Bronchial epithelial cell (primary cell): ENCODE measurements around the gene EMP3. TPM values are rescaled to one million over a fixed set of nuclear protein-coding genes. Genes with fewer than 3 reads are reported as not detected.

ENCODE experiments used
- DNase-seq: peaks from one replicate; pipeline ENCODE4 v3.0.0-alpha.2; 2010; ENCODE audit warnings: low read depth
- FAIRE-seq: peaks from 2 replicates; lab custom pipeline; 2011; peaks lifted over from hg19 to GRCh38; lab: Jason Lieb, UNC
- H3K27me3 ChIP-seq: 2 replicates; pipeline ENCODE4 v1.5.1; 2011; ENCODE audit warnings: low read length; ENCODE audit not compliant: control insufficient read depth, insufficient read depth
- H3K36me3 ChIP-seq: 2 replicates; pipeline ENCODE4 v1.5.1; 2011; ENCODE audit warnings: low read length; ENCODE audit not compliant: control insufficient read depth, insufficient read depth
- H3K4me3 ChIP-seq: 2 replicates; pipeline ENCODE4 v1.5.1; 2011; ENCODE audit warnings: mild to moderate bottlenecking, low read depth, low read length, control low read depth
- CTCF ChIP-seq: IDR thresholded peaks from 2 replicates; pipeline ENCODE4 v1.5.1; 2011; ENCODE audit warnings: mild to moderate bottlenecking, moderate library complexity, low read length, control low read depth, inconsistent platforms; ENCODE audit not compliant: insufficient read depth, severe bottlenecking
- total RNA-seq: library from RNA; depleted of rRNA; stranded (reverse); fragments of >200 nt; gene quantifications from 2 replicates; pipeline ENCODE4 v1.2.1, GENCODE V29; 2014

EMP3 gene
- total RNA-seq, 1 donor from 2014 or later: 9.0 TPM

GRCh38 chr19:48348045-48348444 lies 22.7 kb downstream of the EMP3 start:
- TF ChIP-seq CTCF: no peak
- Histone ChIP-seq H3K36me3 (no peaks in the 10 kb centered on the region), H3K27me3 (no peaks in the 10 kb centered on the region), H3K4me3 (no peak overlapping the region)
- FAIRE-seq: no peak
- DNase-seq: no peak

- Histone ChIP-seq H3K36me3 (no peaks in the 10 kb centered on the region), H3K27me3 (no peaks in the 10 kb centered on the region), H3K4me3 (no peak overlapping the region)
- DNase-seq (no peak), FAIRE-seq (no peak)
- TF ChIP-seq CTCF: no peak
Observed at GRCh38 chr19:48348737-48349136, 23.4 kb downstream of the EMP3 start.

GRCh38 chr19:48350856-48351255 lies 25.5 kb downstream of the EMP3 start:
- H3K4me3 ChIP-seq: no peak overlapping the region
- TF ChIP-seq CTCF: no peak
- no peak for DNase-seq
- no peaks in the 10 kb centered on the region for H3K27me3 ChIP-seq
- no peaks in the 10 kb centered on the region for H3K36me3 ChIP-seq
- no peak for FAIRE-seq

- Histone ChIP-seq H3K4me3 (no peak overlapping the region), H3K27me3 (no peaks in the 10 kb centered on the region), H3K36me3 (no peaks in the 10 kb centered on the region)
- FAIRE-seq: no peak
- DNase-seq: peak; percentile 27
- TF ChIP-seq CTCF: peak; percentile 81
Observed at GRCh38 chr19:48351341-48351752, 26.0 kb downstream of the EMP3 start.

GRCh38 chr19:48353677-48354076 lies 28.3 kb downstream of the EMP3 start:
- no peak for TF ChIP-seq CTCF
- DNase-seq (no peak), FAIRE-seq (no peak)
- H3K4me3 ChIP-seq: no peak overlapping the region
- no peaks in the 10 kb centered on the region for H3K27me3 ChIP-seq
- no peaks in the 10 kb centered on the region for H3K36me3 ChIP-seq

GRCh38 chr19:48354332-48354992 lies 29.1 kb downstream of the EMP3 start:
- DNase-seq (no peak), FAIRE-seq (no peak)
- no peaks in the 10 kb centered on the region for H3K27me3 ChIP-seq
- H3K4me3 ChIP-seq: no peak overlapping the region
- H3K36me3 ChIP-seq: no peaks in the 10 kb centered on the region
- TF ChIP-seq CTCF: no peak
